ENCODE data around the gene DBH.

DNA sequence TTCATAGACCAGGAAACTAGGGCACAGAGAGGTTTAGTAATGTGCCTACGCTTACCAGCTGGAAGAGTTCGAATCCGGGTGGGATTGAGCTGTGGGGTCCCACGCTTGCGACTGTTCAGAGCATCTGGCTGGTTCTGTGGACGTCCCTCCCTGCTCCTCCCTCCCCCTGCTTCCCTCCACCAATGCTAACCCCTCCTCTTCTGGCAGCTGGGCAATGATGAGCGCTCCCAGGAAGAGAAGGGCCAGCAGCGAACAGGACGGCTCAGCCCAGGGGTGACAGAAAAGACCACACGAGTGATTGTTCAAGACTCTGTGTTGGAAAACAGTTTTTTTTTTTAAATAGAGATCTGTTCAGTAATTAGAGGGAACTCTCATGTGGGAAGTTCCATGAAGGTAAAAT, 33.9 kb upstream of the DBH start:
- TF ChIP-seq, protein P1, sequence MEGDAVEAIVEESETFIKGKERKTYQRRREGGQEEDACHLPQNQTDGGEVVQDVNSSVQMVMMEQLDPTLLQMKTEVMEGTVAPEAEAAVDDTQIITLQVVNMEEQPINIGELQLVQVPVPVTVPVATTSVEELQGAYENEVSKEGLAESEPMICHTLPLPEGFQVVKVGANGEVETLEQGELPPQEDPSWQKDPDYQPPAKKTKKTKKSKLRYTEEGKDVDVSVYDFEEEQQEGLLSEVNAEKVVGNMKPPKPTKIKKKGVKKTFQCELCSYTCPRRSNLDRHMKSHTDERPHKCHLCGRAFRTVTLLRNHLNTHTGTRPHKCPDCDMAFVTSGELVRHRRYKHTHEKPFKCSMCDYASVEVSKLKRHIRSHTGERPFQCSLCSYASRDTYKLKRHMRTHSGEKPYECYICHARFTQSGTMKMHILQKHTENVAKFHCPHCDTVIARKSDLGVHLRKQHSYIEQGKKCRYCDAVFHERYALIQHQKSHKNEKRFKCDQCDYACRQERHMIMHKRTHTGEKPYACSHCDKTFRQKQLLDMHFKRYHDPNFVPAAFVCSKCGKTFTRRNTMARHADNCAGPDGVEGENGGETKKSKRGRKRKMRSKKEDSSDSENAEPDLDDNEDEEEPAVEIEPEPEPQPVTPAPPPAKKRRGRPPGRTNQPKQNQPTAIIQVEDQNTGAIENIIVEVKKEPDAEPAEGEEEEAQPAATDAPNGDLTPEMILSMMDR (IDR thresholded peaks at IDR 0.05; ENCODE audit: insufficient read depth, low read depth, low read length) = no peak
- no peak for TF ChIP-seq EZH2 (IDR thresholded peaks at IDR 0.05; ENCODE audit: insufficient read depth, low read length)

Measured in astrocyte (in vitro differentiated cells and primary cell).